Stimulated activated CD8-positive, alpha-beta memory T cell treated with anti-CD3 and anti-CD28 coated beads, Interleukin-7, amount 100 ng/mL, for 48 hours (primary cell): Measurements from ENCODE around the gene KMT2D.

ENCODE experiments used
- DNase-seq, 2 donors: peaks; one replicate each; pipeline ENCODE4 v3.0.0-alpha.2; 2020; ENCODE audit warnings: low read depth in 1 of 2; ENCODE audit errors: extremely low read depth in 1 of 2

The KMT2D gene

DNA sequence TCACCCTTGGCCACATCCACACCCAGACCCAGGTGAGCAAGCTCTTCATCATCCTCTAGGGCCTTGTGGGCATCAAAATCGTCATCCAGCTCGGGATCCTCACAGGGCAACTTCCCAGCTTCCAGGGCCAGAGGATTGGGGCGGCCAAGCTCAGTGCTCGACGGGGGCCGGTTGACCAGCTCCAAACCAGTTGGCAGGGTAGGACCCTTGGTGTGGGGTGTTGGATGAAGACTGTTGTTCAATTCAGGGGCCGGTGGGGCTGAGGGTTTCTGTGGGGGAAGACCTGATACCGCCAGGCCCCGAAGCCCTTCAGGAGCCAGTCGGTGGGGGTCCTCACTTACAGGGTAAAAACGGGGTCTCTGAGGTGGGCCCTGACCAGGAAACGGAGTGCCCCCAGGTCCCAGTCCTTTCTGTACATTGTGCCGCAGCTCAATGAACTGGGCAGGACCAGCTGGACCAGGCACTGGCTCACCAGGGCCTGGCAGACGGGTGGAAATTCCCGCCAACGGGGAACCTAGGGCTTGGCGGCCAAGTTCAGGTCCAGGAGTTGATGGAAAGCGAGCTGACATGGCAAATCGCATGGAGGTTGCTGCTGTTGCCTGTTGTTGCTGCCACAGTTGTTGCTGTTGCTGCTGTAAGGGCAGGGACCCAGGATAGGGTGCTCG, 22.2 kb downstream of the KMT2D start:
- DNase-seq = no peak

GRCh38 chr12:49037947-49038237, 22.7 kb downstream of the KMT2D start:
- DNase-seq = no peak

DNA sequence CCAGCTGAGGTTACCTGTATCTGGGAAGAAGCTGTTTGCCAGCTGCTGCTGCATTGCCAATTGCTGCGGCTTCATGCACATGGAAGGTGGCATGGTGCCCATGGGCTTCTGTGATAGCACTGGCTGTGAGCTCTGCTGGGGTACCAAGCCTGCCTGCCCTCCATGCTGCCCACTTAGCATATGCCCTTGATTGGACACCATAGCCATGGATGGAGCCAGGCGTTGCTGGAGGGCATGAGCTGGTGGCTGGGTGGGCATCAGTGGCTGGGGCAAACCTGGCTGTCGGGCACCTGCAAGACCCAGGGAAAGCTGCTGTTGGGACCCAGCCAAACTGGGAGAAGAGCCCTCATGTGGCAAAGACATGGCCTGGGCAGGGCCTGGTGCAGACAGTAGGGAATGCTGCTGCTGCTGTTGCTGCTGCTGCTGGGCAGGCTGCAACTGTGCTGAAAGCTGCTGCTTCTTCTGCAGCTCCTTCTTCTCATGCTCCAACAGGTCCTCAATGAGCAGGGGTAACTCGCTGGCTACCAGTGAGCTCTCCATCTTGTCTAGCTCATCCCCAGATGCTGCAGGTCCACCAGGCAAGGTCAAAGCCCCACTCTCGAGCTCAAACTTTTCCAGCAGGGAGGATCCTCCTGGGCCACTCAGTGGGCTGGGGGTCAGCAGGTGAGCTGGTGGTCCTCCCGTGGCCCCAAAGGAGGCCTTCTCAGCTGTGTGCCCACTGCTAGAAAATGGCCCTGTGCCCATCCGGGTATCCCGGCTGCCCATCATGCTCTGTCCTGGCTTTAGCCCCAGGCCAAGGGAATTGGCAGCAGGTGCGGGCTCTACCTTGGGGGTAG, 23.3 kb downstream of the KMT2D start:
- DNase-seq = no peak

GRCh38 chr12:49036029-49036428, 24.6 kb downstream of the KMT2D start:
- no peak for DNase-seq

DNA sequence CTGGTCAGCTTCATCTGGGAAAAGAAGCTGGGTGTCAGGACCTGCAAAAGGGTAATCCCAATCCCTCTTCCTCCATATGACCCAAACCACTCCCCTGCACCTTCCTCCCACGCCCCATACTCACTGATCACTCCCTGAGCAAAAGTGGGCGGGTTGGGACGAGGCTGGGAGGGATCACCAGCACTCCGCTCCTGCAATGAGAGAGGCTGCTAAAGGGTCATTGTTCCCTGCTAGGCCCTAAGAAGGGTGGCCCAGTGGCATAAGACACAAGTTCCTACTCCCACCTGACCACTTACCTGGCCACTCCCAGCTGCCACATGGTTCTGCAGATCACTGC, 26.3 kb downstream of the KMT2D start:
- DNase-seq = no peak

GRCh38 chr12:49033611-49034285, 26.8 kb downstream of the KMT2D start:
- no peak for DNase-seq

DNA sequence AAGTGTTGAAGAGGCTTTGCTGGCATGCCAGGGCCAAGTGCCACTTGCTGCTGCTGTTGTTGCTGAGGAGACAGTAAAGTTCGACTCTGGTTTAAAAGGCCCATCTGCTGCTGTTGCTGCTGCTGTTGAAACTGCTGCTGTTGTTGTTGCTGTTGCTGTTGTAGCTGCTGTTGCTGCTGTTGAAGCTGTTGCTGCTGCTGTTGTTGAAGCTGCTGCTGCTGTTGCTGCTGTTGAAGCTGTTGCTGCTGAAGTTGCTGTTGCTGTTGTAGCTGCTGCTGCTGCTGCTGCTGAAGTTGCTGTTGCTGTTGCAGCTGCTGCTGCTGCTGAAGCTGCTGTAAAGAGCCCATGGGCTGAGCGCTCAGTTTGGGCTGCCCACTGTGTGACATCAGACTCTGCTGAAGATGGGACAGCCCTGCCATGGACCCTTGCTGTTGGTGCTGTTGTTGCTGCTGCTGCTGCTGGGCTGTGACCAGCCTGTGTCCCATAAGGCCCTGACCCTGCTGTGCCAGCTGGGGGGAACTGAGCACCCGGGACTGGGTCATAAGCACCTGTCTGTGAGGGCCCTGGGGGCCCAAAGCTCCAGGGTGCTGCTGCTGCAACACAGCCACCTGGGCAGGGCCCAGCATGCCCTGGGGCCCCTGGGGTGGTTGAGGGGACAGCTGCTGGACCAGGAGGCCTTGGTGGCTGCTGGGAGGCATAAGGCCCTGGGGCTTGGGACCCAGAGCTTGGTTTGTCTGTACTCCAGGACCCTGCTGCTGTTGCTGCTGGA, 27.7 kb downstream of the KMT2D start:
- no peak for DNase-seq

GRCh38 chr12:49032276-49032675, 28.3 kb downstream of the KMT2D start:
- DNase-seq = no peak

DNA sequence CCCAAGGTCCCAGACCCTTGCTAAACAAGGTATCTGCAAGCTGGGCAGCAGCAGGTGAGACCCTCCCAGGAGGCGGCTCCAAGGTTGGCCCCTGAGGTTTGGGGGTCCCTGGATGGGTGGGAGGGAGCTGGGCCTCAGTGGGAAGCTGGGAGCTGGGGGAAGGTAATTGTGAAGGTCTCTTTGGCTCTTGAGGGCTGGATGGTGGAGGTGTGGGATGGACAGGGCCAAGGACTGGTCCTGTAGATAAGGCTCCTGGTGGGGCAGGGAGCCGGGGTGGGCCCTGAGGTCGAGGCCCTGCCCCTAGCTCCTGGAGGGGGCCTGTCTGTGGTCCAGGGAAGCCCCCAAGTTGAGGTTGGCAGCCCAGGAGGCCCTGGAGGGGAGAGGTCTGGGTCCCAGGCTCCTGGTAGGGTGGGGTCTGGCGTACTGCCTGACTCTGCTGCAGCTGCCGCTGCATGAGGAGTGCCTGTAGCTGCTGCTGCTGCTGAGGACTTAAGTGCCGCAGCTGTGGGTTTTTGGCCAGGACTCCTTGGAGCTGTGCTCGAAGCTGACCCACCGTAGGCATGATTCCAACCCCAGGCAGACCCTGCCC, 28.9 kb downstream of the KMT2D start:
- DNase-seq = no peak

DNA sequence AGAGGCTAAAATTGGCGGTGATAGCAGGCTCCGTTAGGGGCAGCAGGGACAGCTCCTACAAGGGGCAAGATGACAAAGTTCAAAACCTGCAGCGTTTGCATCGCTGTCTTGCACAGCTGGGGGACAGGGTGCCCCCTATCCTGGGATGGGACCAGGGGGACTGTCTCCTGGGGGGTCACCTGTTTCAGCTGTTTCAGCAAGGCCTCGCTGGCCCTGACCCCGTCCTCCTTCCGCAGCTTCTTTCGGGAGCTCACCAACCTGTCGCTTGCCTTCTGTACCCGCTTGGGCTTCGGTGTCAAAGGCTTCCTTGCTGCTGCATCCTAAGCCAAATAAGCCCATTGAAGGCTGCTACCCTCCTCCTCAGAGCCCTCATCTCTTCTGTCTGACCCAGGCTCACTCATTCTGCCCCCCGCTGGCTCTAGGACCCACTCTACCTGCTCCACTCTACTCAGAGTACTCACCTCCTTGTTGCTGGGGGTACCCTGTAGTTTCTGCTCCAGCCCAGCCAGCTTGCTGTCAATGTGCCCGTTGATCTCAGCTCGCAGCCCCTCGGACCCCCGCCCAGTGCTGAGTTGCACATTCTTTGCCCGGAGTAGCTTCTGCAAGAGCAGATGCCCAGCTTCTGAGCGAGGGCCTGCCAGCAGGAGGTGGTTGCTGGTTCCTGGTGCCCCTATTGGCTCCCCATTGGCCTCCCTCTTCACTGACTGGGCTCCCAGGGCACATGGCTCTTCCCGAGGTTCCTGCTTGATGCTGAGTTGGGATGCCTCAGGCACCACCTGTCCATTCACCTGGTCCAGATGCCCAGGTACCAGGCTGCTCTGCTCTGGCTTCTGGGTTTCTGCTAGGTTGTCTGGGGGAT, 29.7 kb downstream of the KMT2D start:
- DNase-seq = no peak

DNA sequence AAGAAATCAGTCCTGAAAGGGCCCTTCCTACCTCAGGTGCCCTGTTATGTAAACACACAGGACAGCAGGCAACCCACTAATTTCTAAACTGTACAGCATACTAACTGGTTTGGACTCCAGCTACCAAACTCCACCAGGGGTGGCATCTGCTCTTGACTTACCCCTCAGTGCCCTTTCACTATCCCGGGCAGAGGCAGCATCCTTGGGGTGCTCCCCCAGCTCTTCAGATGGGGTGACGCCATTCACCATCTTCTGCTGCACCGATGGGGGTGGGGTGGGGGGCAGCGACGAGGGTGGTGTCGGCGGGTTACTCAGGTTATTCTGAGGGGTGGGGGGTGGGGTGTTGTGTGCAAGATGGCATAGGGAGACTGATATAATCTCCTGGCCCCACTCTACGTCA, 30.5 kb downstream of the KMT2D start:
- DNase-seq = no peak

- no peak for DNase-seq
Observed at GRCh38 chr12:49028666-49029275, 31.8 kb downstream of the KMT2D start.

DNA sequence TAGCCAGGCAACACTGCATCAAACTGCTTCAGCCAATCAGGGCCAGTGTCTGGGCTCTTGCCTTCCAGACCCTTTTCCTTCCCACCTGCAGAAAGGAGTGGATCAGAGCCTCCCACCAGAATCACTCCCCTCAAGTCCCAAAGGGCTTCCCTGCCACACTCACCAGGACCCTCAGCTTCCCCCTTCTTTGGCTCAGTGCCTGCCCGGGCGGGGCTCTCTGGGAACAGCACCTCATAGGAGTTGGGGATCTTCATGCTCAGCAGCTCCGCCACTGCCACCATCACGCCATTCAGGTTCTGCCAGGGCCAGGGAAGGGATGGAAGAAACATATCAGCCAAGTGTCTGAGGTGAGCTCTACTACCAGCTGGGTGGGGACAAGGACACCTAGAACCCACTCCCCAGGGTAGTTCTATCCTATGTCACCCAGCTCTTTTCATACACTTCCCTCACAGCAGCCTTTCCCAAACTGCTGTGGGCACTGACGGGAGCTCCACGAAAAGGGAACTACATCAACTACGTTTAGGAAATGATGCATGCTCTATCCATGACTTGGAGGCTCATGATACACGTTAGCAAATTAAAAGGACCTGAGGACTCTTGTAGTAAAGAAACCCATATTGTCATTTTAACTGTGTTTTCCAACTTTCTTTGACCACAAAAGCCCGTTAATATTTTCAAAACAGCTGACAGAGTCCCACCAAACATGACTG, 32.6 kb downstream of the KMT2D start:
- DNase-seq = no peak

- DNase-seq = no peak
Observed at GRCh38 chr12:49026678-49027480, 33.7 kb downstream of the KMT2D start.

DNA sequence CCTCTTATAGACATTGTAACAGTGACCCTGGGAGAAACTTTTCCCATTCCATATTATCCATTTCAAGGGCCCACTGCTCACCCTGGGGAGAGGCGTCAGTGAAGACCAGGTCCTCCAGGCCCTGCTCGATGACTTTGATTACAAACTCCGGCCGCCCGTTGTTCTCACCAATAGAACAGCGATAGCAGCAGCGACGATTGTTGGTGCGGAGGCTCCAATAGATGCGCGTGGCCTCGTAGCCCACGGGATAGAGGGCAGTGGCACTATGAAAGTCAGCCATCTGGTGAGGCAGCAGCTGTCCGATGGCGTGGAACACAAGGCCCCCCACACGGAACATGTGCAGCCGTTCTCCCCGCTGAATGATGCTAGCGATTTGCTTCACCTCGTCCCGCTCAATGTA, 34.5 kb downstream of the KMT2D start:
- no peak for DNase-seq

- no peak for DNase-seq
Observed at GRCh38 chr12:49025463-49025862, 35.1 kb downstream of the KMT2D start.

- DNase-seq = no peak
Observed at GRCh38 chr12:49024543-49024942, 36.1 kb downstream of the KMT2D start.

DNA sequence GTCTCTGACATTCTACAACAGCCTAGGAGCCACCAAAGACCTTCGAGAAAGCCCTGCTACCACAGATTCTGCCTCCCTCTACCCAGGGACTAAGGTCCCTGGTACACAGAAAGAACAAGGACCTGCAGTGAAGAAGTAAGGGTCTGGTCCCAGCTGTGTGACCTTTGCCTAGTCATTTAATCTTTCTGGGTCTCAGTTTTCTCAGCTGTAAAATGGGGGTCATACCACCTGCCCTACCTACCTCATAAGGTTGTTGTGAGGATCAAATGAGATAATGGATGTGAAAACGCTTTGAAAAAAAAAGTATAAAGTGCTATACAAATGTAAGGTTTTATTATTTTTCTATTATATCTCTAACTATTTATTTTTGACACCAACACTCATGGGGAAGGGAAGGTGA, 36.8 kb downstream of the KMT2D start:
- no peak for DNase-seq
